Spleen (tissue), 7 donors: ENCODE results near the gene PCDHGC5.

ENCODE experiments used
- CTCF ChIP-seq, 11 experiments: fragments of 200-600 bp in 7 of 11; fragments of 450-650 bp in 4 of 11; sonication (generic) in 4 of 11; IDR thresholded peaks in 8 of 11; conservative IDR thresholded peaks in 3 of 11; 1 replicate in 7 of 11; 2 replicates in 4 of 11; pipeline versions ENCODE4 v1.4.0 to v1.8.0; 2016 to 2021; ENCODE audit warnings: antibody characterized with exemption in 11 of 11, inconsistent platforms in 4 of 11, mild to moderate bottlenecking in 1 of 11
- POLR2AphosphoS5 ChIP-seq, 3 donors: sonication (generic); formaldehyde crosslinking; IDR thresholded peaks; one replicate each; pipeline ENCODE4 v1.5.1; 2017; ENCODE audit warnings: antibody characterized with exemption in 3 of 3
- donor health status: DM: no; HTN: no; CAD: no; lungs with moderate emphysema.
- donor health status: DM: no; HTN: no; CAD: no.
- donor health status: DM: no; HTN: no; CAD: no.

GRCh38 chr5:141518618-141519015 lies 29.7 kb downstream of the PCDHGC5 start:
- no peak for TF ChIP-seq CTCF (IDR thresholded peaks at IDR 0.05 in 8 of 11, conservative IDR thresholded peaks at IDR 0.05 in 3 of 11)
- no peak for TF ChIP-seq POLR2AphosphoS5 (IDR thresholded peaks at IDR 0.05)
